Mammary epithelial cell (primary cell): ENCODE data around the gene CLEC12A.

ENCODE experiments used
- EZH2 ChIP-seq: IDR thresholded peaks from 2 replicates; pipeline ENCODE4 v1.6.1; 2012; ENCODE audit warnings: low read length, inconsistent platforms, borderline replicate concordance
- TF ChIP-seq, protein P1 (sequence below), 2 donors: IDR thresholded peaks in 1 of 2; conservative IDR thresholded peaks in 1 of 2; 2 replicates each; pipeline ENCODE4 v1.5.1; 2011 to 2012; ENCODE audit warnings: inconsistent platforms in 2 of 2, low read length in 2 of 2, mild to moderate bottlenecking in 2 of 2, control low read depth in 1 of 2, low read depth in 1 of 2; ENCODE audit not compliant: insufficient read depth in 1 of 2; ENCODE audit errors: extremely low read depth in 1 of 2

GRCh38 chr12:10015450-10015849, 44.2 kb downstream of the CLEC12A start:
- TF ChIP-seq, protein P1, sequence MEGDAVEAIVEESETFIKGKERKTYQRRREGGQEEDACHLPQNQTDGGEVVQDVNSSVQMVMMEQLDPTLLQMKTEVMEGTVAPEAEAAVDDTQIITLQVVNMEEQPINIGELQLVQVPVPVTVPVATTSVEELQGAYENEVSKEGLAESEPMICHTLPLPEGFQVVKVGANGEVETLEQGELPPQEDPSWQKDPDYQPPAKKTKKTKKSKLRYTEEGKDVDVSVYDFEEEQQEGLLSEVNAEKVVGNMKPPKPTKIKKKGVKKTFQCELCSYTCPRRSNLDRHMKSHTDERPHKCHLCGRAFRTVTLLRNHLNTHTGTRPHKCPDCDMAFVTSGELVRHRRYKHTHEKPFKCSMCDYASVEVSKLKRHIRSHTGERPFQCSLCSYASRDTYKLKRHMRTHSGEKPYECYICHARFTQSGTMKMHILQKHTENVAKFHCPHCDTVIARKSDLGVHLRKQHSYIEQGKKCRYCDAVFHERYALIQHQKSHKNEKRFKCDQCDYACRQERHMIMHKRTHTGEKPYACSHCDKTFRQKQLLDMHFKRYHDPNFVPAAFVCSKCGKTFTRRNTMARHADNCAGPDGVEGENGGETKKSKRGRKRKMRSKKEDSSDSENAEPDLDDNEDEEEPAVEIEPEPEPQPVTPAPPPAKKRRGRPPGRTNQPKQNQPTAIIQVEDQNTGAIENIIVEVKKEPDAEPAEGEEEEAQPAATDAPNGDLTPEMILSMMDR (conservative IDR thresholded peaks at IDR 0.05 in 1 of 2, IDR thresholded peaks at IDR 0.05 in 1 of 2; ENCODE audit: extremely low read depth in 1 of 2, insufficient read depth in 1 of 2, low read depth in 1 of 2, low read length in 2 of 2): no peak
- no peak for TF ChIP-seq EZH2
